NCI-H524 (cell line): ENCODE results near the gene DDIAS.
"Not testable (repeated sequence)": the region's sequence is repeated elsewhere in the genome, so short reads cannot be mapped to it uniquely, and the experiment has no call there.

ENCODE experiments used
- DNase-seq, 2 experiments: peaks; one replicate each; lab custom pipeline; 2025; lab: John Stamatoyannopoulos, UW

The DDIAS gene

GRCh38 chr11:82927264-82927880, 25.8 kb downstream of the DDIAS start:
- peak; percentile 28 to 67 for DNase-seq

- DNase-seq = no peak
Observed at GRCh38 chr11:82929121-82929520, 27.6 kb downstream of the DDIAS start.

GRCh38 chr11:82930229-82930628, 28.7 kb downstream of the DDIAS start:
- no peak for DNase-seq

- no peak for DNase-seq
Observed at GRCh38 chr11:82930734-82931133, 29.2 kb downstream of the DDIAS start.

GRCh38 chr11:82932564-82932963, 31.0 kb downstream of the DDIAS start:
- no peak for DNase-seq

GRCh38 chr11:82936261-82936660, 34.7 kb downstream of the DDIAS start:
- DNase-seq = no peak

- no peak for DNase-seq
Observed at GRCh38 chr11:82937554-82937953, 36.0 kb downstream of the DDIAS start.

- no peak for DNase-seq
Observed at GRCh38 chr11:82939456-82939855, 37.9 kb downstream of the DDIAS start.

- DNase-seq = no peak
Observed at GRCh38 chr11:82942376-82942775, 40.8 kb downstream of the DDIAS start.

- not testable (repeated sequence) for DNase-seq
Observed at GRCh38 chr11:82943430-82943829, 41.9 kb downstream of the DDIAS start.

- no peak for DNase-seq
Observed at GRCh38 chr11:82944198-82944597, 42.7 kb downstream of the DDIAS start.

- not testable (repeated sequence) for DNase-seq
Observed at GRCh38 chr11:82945041-82945440, 43.5 kb downstream of the DDIAS start.

GRCh38 chr11:82945682-82946081, 44.1 kb downstream of the DDIAS start:
- peak; percentile 10 to 61 for DNase-seq

- no peak for DNase-seq
Observed at GRCh38 chr11:82949352-82949751, 47.8 kb downstream of the DDIAS start.

- DNase-seq = not testable (repeated sequence)
Observed at GRCh38 chr11:82950502-82950901, 49.0 kb downstream of the DDIAS start.

- DNase-seq = peak; percentile 89 to 97
Observed at GRCh38 chr11:82955736-82956453, 54.4 kb downstream of the DDIAS start.

- no peak for DNase-seq
Observed at GRCh38 chr11:82959987-82960778, 58.6 kb downstream of the DDIAS start.

GRCh38 chr11:82960779-82961143, 59.2 kb downstream of the DDIAS start:
- peak in 1 of 2 experiments; percentile 36 for DNase-seq

GRCh38 chr11:82962021-82962420, 60.5 kb downstream of the DDIAS start:
- DNase-seq = not testable (repeated sequence)

- no peak for DNase-seq
Observed at GRCh38 chr11:82967381-82967780, 65.8 kb downstream of the DDIAS start.

- DNase-seq = no peak
Observed at GRCh38 chr11:82969811-82970210, 68.3 kb downstream of the DDIAS start.

- not testable (repeated sequence) for DNase-seq
Observed at GRCh38 chr11:82970507-82971083, 69.1 kb downstream of the DDIAS start.
